Body of pancreas (tissue), 4 donors: ENCODE results near the gene CD55. TPM values are rescaled to one million over a fixed set of nuclear protein-coding genes. Genes with fewer than 3 reads are reported as not detected.

ENCODE experiments used
- ATAC-seq: fragments of 150-250 bp; one replicate; pipeline ENCODE4 v1.9.1; 2016
- DNase-seq, 4 donors: peaks; one replicate each; pipeline ENCODE4 v3.0.0-alpha.2; 2019
- H3K27ac ChIP-seq, 4 donors: fragments of 200-600 bp; sonication (generic); 1 replicate in 3 of 4; 2 replicates in 1 of 4; pipeline versions ENCODE4 v1.5.1 to v1.6.1; 2016 to 2019; ENCODE audit warnings: mild to moderate bottlenecking in 1 of 4, mixed read lengths in 1 of 4, moderate library complexity in 1 of 4
- H3K27me3 ChIP-seq, 2 donors: fragments of 200-600 bp; sonication (generic); one replicate each; pipeline ENCODE4 v1.6.0; 2016; ENCODE audit warnings: mild to moderate bottlenecking in 1 of 2
- H3K36me3 ChIP-seq, 2 donors: fragments of 200-600 bp; sonication (generic); replicated peaks in 1 of 2; 2 replicates each; pipeline ENCODE4 v1.5.1; 2016; ENCODE audit warnings: low read depth in 2 of 2; ENCODE audit not compliant: insufficient read depth in 1 of 2
- H3K4me1 ChIP-seq: fragments of 200-600 bp; sonication (generic); one replicate; pipeline ENCODE4 v1.6.0; 2016
- H3K4me3 ChIP-seq, 2 donors: fragments of 200-600 bp; sonication (generic); 1 replicate in 1 of 2; 2 replicates in 1 of 2; pipeline ENCODE4 v1.5.1; 2016 to 2019
- H3K9me3 ChIP-seq, 3 donors: fragments of 200-600 bp; sonication (generic); 1 replicate in 2 of 3; 2 replicates in 1 of 3; pipeline ENCODE4 v1.5.1; 2016
- POLR2A ChIP-seq, 3 donors: fragments of 450-650 bp; IDR thresholded peaks; one replicate each; pipeline ENCODE4 v1.6.1; 2016; ENCODE audit warnings: antibody characterized with exemption in 3 of 3, mild to moderate bottlenecking in 2 of 3
- WGBS, 2 donors: methylation state at CpG; one replicate each; pipeline ENCODE4 v1.1.5; 2017; 5-methylcytosine and 5-hydroxymethylcytosine counted together
- intact Hi-C: fragments of 100-400 bp; cut with DNase I; formaldehyde crosslinking; loops from one replicate; pipeline ENCODE4 v1.15.1; 2023
- total RNA-seq, 2 donors: library from RNA; depleted of rRNA; stranded (reverse); fragments of >200 nt; gene quantifications; one replicate each; pipeline ENCODE4 v1.1.0, GENCODE V29; 2016
- TF ChIP-seq, protein P1 (sequence below), 7 experiments: fragments of 450-650 bp in 4 of 7; fragments of 200-600 bp in 3 of 7; sonication (generic) in 3 of 7; IDR thresholded peaks; one replicate each; pipeline ENCODE4 v1.5.1; 2016 to 2019; ENCODE audit warnings: antibody characterized with exemption in 7 of 7

CD55 gene
- total RNA-seq, 2 donors from 2014 or later: 27.0 to 29.8 TPM

DNA sequence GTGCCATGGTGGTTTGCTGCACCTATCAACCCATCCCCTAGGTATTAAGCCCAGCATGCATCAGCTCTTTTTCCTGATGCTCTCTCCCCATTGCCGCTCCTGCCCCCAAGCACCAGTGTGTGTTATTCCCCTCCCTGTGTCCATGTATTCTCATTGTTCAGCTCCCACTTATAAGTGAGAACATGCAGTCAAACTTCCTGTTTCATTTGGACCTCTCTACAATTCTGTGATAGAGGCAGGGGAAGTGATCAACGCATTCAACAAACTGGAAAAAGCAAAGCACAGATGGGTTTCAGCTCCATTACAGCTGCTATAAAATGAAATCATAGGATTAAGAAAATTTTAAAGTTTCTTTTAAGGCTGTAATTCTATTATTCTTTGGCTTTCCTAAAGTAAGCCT is 23.3 kb upstream of the CD55 start:
- no peak for DNase-seq
- H3K4me1 ChIP-seq: peaks cover 5% of the 10 kb centered on the region
- no peak overlapping the region for H3K4me3 ChIP-seq
- no peaks in the 10 kb centered on the region for H3K27me3 ChIP-seq
- H3K27ac ChIP-seq: peak overlapping the region in 1 of 4 donors; percentile 35
- no peaks in the 10 kb centered on the region for H3K36me3 ChIP-seq
- no peak for TF ChIP-seq POLR2A (IDR thresholded peaks at IDR 0.05)
- TF ChIP-seq, protein P1, sequence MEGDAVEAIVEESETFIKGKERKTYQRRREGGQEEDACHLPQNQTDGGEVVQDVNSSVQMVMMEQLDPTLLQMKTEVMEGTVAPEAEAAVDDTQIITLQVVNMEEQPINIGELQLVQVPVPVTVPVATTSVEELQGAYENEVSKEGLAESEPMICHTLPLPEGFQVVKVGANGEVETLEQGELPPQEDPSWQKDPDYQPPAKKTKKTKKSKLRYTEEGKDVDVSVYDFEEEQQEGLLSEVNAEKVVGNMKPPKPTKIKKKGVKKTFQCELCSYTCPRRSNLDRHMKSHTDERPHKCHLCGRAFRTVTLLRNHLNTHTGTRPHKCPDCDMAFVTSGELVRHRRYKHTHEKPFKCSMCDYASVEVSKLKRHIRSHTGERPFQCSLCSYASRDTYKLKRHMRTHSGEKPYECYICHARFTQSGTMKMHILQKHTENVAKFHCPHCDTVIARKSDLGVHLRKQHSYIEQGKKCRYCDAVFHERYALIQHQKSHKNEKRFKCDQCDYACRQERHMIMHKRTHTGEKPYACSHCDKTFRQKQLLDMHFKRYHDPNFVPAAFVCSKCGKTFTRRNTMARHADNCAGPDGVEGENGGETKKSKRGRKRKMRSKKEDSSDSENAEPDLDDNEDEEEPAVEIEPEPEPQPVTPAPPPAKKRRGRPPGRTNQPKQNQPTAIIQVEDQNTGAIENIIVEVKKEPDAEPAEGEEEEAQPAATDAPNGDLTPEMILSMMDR (IDR thresholded peaks at IDR 0.05): no peak
- no peak for ATAC-seq
- intact Hi-C loops: no loop called here
- H3K9me3 ChIP-seq: no peaks in the 10 kb centered on the region
- 74 to 89% methylated on average over 2 of the region's 2 CpGs for WGBS, 2 donors

DNA sequence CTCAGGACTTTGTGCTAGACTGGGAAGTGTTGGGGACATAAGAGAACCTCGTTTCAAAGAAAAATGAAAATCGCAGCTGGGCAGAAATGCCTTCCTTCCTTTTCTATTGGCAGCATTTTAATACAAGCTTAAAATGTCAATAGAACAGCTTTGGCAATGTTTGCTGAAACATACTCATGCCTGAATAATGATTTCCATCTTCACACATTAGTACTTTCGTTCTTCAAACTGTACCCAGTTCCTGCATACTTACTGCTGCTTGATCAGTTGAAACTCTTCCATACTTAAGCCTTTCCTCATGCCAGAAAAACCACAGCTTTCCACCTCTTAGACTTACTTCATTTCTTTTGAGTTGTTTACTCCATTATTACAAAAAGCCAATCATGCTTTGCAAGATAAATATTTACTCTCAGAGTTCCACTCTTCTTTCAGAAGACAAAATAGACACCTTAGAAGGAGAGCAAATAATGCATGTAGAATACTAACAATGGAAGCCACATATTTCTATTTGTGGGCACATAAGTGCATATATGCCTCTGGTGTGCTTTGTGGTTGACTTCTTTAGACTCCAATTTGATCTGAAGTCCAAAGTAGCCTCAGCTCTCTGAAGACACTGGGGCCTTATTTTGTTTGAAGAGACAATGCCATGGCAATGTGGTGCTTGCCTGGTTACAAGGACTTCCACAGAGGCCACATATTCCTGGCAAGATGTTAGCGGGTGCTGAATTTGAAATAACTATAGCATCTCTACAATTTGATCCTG is 22.7 kb upstream of the CD55 start:
- ATAC-seq (no peak), DNase-seq (no peak)
- H3K36me3 ChIP-seq: no peaks in the 10 kb centered on the region
- H3K9me3 ChIP-seq: no peaks in the 10 kb centered on the region
- H3K4me3 ChIP-seq: no peak overlapping the region
- H3K27ac ChIP-seq: peak overlapping the region in 1 of 4 donors; percentile 35
- intact Hi-C loops: no loop called here
- 45 to 48% methylated on average over 4 of the region's 4 CpGs for WGBS, 2 donors
- peaks cover 5% of the 10 kb centered on the region for H3K4me1 ChIP-seq
- no peaks in the 10 kb centered on the region for H3K27me3 ChIP-seq
- TF ChIP-seq, protein P1 (IDR thresholded peaks at IDR 0.05): no peak
- TF ChIP-seq POLR2A (IDR thresholded peaks at IDR 0.05): no peak

DNA sequence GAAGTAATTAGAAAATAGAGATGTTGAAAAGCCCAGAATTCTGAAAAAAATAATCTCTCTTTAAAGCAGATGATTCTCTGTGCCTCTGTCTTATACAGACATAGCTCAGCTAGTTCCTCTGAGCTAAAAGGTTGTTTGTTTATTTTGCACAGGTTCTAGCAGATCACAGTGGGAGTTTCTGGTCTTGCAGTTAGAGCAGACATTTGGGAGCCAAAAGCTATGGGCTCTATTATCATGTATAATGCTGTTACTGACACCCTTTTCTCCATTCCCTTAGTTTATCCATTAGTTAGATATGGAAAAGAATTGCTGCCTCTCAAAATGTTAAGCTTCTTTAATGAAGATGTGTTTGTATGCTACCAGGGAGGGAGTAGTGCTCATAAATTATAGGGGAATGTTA is 20.5 kb upstream of the CD55 start:
- DNase-seq (no peak), ATAC-seq (no peak)
- TF ChIP-seq, protein P1 (IDR thresholded peaks at IDR 0.05): no peak
- TF ChIP-seq POLR2A (IDR thresholded peaks at IDR 0.05): no peak
- H3K4me1 ChIP-seq: peaks cover 9% of the 10 kb centered on the region
- H3K36me3 ChIP-seq: no peaks in the 10 kb centered on the region
- no peak overlapping the region for H3K4me3 ChIP-seq
- no peaks in the 10 kb centered on the region for H3K27me3 ChIP-seq
- H3K9me3 ChIP-seq: no peaks in the 10 kb centered on the region
- no peak overlapping the region for H3K27ac ChIP-seq
- intact Hi-C loops: no loop called here

DNA sequence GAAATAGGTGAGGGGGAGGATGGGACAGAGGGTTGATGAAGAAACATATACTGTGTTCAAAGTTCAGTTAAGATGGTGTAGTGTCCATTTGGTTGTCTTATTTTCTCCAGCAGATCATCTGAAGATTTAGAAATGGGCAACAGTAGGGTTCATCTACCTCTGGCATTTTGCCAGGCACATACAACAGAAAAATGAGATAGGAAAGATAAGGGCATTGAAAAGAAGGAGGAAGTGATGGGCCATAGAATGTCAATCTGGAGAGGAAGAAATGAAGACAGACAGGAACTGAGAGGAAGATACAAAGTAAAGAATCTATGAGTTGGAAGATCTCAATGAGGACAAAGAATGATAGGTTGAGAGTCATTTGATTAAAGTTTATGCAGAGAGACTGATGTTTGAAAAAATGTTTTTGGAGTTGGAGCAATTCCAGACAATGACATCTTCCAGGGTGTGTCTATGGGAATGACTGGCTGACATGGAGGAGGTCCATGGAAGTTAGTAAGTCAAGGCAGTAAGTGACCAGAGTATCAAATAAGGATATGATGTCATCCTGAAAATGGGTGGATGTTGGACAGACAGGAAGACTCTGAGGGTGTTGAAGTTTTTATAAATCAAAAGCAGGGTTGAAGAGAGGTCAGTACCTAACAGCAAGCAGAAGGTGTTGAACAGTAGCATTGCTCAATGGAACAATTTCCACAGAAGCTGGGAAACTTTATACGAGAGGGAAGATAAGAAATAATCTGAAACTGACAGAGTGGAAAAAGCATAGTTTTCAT is 18.7 kb upstream of the CD55 start:
- no peak for ATAC-seq
- Histone ChIP-seq H3K4me1 (peaks cover 9% of the 10 kb centered on the region), H3K27ac (no peak overlapping the region), H3K4me3 (no peak overlapping the region), H3K27me3 (no peaks in the 10 kb centered on the region), H3K9me3 (no peaks in the 10 kb centered on the region), H3K36me3 (no peaks in the 10 kb centered on the region)
- 25 to 38% methylated on average over 1 of the region's 1 CpG for WGBS, 2 donors
- intact Hi-C loops: no loop called here
- no peak for DNase-seq
- TF ChIP-seq, protein P1 (IDR thresholded peaks at IDR 0.05): no peak
- no peak for TF ChIP-seq POLR2A (IDR thresholded peaks at IDR 0.05)
